ENCODE measurements around the gene CCDC9B.

GRCh38 chr15:40386480-40386879 is 45.7 kb upstream of the CCDC9B start:
- no peak for TF ChIP-seq CTCF (conservative IDR thresholded peaks at IDR 0.05; ENCODE audit: low read depth, low read length)
- TF ChIP-seq POLR2A (IDR thresholded peaks at IDR 0.05; ENCODE audit: low read depth, low read length), result no peak
- no peak for TF ChIP-seq SMC3 (IDR thresholded peaks at IDR 0.05; ENCODE audit: low read depth, low read length)
- TF ChIP-seq RFX5 (IDR thresholded peaks at IDR 0.05; ENCODE audit: low read depth, low read length), result no peak
- no peak for TF ChIP-seq RAD21 (IDR thresholded peaks at IDR 0.05; ENCODE audit: low read length)
- no peak for TF ChIP-seq FOS (IDR thresholded peaks at IDR 0.05; ENCODE audit: low read depth, low read length)
- TF ChIP-seq CEBPB (IDR thresholded peaks at IDR 0.05; ENCODE audit: low read depth, low read length), result no peak

All from IMR-90 (cell line).